OCI-LY7 (cell line): Measurements from ENCODE around the gene CDH23.

Experiments used
- EZH2phosphoT487 ChIP-seq: fragments of 200-600 bp; sonication (generic); IDR thresholded peaks from 2 replicates; pipeline ENCODE4 v1.6.1; 2018; ENCODE audit warnings: low read depth, borderline replicate concordance, mild to moderate bottlenecking, mixed run types, antibody characterized with exemption, low read length, moderate library complexity, mixed read lengths
- TF ChIP-seq, protein P1 (sequence below): fragments of 200-600 bp; sonication (generic); conservative IDR thresholded peaks from 2 replicates; pipeline ENCODE4 v1.5.1; 2014; ENCODE audit warnings: mild to moderate bottlenecking, antibody characterized with exemption, low read length, moderate library complexity, mixed read lengths

DNA sequence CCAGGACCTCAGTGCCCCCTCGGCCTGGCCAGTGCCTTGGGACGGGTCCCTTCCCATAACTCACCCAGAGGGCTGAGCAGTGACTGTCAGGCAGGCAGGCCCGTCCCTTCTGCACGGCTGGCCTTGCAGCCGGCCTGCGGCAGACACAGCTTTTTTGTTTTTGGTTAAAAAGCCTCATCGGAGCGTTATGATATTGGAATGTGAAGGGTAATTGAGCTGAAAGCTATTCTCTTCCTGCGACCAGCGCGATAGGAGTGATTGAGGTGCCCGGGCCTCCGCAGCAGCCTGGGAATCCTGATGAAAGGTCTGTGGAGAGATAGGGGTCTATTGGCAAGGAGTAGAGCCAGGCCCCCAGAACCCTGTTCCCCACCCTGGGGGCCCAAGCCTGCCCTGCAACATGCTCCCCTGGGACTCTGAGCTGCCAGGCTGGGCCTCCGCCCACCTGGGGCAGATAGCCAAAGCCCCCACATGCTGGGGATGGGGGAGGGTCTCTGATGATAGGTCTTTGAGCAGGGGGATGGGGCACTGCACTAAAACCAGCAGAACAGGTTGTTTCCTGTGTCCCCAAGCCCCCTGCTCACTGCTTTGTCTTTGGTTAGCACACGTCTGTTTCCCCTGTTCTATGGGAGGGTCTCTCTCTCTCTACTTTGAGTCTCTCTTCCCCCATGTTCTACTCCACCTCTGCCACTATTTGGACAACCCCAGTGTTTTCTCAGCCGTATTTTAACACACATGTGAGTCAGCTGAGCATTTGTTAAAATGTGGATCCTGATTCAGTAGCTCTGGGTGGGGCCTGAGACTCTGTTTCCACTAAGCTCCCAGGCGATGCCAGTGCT, 131.9 kb downstream of the CDH23 start:
- TF ChIP-seq, protein P1, sequence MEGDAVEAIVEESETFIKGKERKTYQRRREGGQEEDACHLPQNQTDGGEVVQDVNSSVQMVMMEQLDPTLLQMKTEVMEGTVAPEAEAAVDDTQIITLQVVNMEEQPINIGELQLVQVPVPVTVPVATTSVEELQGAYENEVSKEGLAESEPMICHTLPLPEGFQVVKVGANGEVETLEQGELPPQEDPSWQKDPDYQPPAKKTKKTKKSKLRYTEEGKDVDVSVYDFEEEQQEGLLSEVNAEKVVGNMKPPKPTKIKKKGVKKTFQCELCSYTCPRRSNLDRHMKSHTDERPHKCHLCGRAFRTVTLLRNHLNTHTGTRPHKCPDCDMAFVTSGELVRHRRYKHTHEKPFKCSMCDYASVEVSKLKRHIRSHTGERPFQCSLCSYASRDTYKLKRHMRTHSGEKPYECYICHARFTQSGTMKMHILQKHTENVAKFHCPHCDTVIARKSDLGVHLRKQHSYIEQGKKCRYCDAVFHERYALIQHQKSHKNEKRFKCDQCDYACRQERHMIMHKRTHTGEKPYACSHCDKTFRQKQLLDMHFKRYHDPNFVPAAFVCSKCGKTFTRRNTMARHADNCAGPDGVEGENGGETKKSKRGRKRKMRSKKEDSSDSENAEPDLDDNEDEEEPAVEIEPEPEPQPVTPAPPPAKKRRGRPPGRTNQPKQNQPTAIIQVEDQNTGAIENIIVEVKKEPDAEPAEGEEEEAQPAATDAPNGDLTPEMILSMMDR: no peak
- no peak for TF ChIP-seq EZH2phosphoT487
